Measurements from ENCODE around the gene YBX1.
"Not testable (repeated sequence)": the region's sequence is repeated elsewhere in the genome, so short reads cannot be mapped to it uniquely, and the experiment has no call there.

Gene YBX1

GRCh38 chr1:42681741-42682483 lies at the start of gene YBX1:
Gene YBX1 (plus strand): TSS chr1:42682418. CDS start chr1:42682566, 148 bp downstream.
- no peak for FAIRE-seq

DNA sequence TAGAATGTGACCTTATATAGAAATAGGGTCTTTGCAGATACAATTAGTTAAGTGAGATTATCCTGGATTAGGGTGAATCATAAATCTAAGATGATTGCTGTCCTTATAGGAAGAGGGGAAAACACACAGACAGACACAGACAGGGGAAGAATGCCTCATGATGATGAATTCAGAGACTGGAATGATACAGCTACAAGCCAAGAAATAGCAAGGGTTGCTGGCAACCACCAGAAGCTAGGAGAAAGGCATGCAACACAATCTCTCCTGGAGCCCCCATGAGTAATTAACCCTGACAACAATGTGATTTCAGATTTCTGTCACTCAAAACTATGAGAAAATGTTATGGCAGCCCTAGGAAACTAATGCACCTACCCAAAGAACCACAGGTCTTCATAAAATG lies 43.1 kb upstream of the YBX1 start:
- no peak for FAIRE-seq

- no peak for FAIRE-seq
These were observed 36.2 kb upstream of the YBX1 start for GRCh38 chr1:42646056-42646455.

DNA sequence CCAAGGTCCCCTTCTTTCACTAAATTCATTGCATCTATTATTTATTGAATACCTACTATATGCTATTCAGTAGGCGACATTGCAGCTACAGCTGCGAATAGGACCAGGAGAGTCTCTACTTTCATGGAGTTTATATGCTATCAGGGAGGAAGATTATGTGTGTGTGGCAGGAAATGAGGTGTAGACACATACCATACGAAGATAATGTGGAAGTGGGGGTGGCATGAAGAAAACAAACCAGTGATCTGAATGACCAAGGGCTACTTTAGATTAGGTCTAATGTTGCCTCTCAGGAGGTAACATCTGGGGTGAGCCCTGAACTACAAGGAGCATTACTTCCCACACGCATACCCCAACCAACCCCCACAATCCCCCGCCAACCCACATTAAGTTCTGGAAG lies 25.0 kb upstream of the YBX1 start:
- FAIRE-seq = no peak

DNA sequence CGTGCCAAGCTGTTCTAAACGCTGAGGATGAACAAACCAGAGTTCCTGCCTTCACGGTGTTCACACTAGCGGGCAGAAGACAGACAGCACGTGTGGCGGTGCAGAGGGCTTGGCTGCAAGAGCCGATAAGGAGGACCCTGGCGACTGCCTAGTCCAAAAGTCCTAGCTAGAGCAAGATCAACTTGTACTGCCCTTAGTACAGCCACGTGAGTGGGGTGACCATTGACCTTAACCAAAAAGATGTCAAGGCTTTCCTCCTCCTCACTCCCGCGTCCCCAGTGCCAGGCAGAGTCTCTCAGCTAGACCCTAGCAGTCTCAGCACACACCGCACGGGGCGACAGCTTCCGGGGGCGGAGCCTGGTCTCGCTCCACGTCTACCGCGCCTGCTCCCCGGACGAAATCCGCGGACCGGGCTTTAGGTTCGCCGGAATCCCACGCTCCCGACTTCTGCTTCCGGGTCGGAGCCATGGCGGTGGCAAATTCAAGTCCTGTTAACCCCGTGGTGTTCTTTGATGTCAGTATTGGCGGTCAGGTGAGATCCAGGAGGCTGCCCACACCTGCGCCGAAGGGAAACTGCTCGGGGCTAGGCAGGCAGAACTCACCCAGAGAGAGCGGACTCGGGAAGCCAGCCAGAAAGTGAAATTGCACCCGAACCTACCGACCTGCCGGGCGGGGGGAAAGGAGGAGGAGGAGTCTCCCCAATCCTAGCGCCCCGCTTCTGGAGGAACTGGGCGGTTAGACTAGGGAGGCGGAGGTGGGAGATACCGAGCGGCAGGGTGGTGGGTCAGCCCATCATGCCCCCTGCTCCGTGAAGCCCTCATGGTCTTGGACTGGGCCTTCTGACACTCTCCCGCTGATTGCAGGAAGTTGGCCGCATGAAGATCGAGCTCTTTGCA lies 24.0 kb upstream of the YBX1 start, which contains the start of gene PPIH:
PPIH (plus strand) TSS at position 443 of the 896 bp plus-strand sequence; CDS start at position 467, 24 bp downstream.
- FAIRE-seq = no peak

DNA sequence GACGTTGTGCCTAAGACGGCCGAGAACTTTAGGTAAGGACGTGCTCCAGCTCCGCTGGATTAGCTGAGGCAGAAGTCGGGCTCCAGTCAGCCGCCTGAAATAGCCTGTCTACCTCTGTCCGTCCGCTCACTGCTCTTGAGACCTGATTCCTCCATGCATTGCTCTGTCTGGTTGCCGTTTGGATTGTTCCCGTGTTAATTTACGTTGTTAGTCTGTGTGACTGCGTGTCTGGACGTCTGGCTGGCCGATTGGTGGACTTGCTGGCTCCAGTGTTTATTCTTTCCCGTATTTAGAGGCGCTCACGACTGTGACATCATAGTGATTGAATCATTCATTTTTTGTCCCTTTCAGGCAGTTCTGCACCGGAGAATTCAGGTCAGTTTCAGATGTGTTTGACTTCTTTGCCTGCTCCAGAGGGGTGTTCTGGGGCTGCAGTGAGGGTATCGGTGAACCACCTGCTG lies 23.3 kb upstream of the YBX1 start:
- FAIRE-seq = no peak

GRCh38 chr1:42660907-42661500 lies 21.2 kb upstream of the YBX1 start:
- FAIRE-seq = no peak

- no peak for FAIRE-seq
These were observed 12.3 kb upstream of the YBX1 start for GRCh38 chr1:42669936-42670335.

- no peak for FAIRE-seq
These were observed 11.8 kb upstream of the YBX1 start for GRCh38 chr1:42670425-42670824.

DNA sequence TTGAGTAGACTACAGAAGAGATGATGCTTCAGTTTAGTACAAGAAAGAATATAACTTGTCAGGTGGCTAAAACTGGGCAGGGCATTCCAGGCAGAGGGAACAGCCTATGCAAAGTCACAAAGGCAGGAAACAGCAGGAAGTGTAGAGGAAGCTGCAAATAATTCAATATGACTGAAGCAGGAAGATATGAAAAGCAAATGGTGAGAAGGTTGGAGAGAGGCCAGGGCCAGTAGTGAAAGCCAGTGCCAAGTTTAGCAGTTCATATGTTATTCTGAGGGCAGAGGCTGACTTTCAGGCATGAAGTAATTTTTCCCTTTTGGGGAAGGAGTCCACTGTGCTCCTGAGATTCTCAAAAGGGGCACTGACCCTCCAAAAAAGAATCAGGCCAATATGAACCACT lies 8.0 kb upstream of the YBX1 start:
- no peak for FAIRE-seq

- no peak for FAIRE-seq
These were observed 7.5 kb upstream of the YBX1 start for GRCh38 chr1:42674682-42675081.

DNA sequence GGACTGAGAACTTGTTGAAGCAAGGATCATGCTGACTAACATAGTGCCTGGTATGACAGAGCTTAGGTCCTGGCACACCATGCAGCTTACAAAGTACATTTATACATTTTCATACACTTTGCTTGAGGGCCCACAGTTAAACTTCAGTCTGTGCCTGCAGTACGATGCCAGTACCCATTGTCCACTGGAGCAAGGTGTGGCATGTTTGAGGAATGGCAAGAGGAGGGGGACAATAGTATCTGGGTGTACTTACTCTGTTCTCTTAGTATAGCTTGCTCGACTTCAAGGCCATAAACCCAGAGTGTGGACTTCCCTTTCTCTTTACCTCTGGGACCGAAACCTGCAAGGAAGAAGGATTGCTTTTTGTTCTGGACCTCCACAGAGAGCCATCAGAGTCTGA lies 6.8 kb upstream of the YBX1 start:
- FAIRE-seq = no peak

- no peak for FAIRE-seq
These were observed 5.6 kb upstream of the YBX1 start for GRCh38 chr1:42676534-42677087.

DNA sequence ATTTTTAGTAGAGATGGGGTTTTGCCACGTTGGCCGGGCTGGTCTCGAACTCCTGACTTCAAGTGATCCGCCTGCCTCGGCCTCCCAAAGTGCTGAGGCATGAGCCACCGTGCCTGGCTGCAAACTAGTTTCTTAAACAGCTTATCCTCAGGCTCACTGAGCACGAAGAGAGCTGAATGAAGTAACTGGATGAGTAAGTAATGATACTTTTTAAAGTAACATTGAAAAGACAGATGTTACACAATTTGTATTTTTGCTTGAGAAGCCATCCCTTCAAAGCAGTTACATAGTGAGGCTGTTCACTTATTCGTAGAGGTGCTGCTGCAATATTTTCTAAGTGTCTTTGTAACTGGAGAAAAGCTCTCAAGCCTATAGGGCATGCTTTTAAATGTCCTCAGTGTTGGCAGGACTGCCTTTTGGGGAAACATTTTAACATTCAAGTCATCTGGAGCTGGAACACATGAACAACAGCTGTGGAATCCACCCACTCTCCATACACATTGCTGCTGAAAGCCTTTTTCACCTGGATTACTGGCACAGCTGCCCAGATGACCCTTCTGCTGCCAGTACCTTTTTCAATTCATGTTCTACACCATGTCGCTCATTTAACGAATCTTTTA lies 2.7 kb upstream of the YBX1 start:
- FAIRE-seq = no peak

GRCh38 chr1:42680055-42680454 lies 2.2 kb upstream of the YBX1 start:
- FAIRE-seq = no peak

DNA sequence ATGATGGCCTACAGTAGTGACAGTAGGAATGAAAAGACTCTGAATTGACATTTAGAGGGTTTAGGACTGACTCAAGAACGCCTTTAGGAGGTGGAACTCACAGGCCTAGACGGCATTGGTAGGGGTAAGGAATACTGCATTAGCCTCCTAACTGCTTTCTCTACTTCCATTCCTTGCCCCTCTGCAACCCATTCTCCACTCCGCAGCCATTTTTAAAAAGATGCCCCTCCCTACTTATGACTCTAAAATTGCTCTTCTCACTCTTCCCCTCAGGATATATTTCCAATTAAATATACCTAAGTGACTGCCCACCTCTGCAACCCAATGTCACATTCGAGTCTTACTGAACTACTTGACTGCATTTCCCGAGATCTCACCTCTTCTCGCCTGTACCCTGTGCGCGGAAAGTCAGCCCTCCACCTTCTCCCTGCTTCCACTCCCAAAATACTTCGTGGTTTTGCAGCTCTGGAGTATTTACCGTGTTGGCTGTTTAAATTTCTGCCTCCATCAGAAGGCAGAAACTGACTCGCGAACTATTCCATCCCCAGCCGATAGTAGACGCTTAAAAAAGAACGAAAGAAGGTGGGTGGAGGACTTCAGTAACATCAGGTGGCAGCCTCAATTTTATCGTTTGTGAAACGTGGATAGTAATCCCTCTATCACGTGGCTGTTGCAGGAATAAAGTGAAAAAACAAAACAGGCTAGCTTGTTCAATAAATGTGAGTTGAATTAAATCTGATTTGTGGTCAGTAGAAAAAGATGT lies 1.1 kb upstream of the YBX1 start:
- no peak for FAIRE-seq

DNA sequence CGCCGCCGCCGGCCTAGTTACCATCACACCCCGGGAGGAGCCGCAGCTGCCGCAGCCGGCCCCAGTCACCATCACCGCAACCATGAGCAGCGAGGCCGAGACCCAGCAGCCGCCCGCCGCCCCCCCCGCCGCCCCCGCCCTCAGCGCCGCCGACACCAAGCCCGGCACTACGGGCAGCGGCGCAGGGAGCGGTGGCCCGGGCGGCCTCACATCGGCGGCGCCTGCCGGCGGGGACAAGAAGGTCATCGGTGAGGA lies 193 bp downstream of the YBX1 start:
- FAIRE-seq = not testable (repeated sequence)

DNA sequence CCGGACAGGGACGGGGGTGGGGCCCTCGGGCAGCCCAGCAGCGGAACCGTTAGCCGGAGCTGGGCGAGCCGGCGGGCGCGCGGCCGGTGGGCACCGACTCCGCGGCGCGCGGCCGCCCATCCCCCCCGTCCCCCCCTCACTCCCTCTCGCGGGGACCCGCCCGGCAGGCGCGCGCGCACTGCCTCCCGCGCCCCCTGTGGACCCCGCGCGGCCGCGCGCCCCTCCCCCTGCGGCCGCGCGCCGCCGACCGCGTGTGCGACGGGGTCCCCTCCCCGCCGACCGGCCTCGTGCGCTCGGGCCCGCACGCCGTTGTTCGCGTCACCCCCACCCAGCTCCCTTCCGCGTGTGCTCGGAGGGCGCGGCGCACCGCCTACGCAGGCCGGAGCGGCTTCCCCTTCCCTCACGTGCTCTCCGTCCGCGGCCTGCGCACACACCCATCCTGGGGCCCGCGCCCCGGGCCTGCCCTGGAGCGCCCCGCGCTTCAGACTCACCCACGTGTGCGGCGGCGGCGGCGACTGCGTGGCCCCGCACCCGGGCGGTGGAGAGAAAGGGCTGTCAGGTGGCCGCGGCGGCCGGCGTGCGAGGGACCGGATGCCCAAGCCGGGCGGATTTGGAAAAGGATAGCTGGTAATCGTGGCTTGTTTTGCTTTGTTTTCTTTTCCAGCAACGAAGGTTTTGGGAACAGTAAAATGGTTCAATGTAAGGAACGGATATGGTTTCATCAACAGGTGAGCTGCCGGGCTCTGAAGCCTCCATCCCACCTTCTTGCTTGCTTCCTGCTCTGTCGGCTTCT lies 717 bp downstream of the YBX1 start:
- FAIRE-seq = no peak

DNA sequence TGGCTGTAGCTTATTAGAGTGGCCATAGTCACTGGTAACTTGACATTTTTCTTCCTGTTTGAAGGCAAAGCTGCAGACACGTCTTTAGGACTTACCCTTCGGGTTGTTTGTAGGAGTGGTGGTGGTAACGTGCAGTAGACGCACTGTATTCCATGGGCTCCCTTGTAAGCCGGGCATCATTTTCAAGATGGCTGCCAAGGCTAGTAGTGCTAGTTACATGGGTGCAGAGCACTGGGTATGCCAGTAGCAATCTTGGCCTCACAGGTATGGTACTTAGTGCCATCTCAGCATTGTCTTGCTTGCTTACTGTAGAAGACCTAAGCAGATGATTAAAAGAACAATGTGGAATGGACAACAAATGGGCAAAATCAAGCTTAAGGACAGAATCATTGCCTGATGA lies 1.9 kb downstream of the YBX1 start:
- no peak for FAIRE-seq

- no peak for FAIRE-seq
These were observed 4.2 kb downstream of the YBX1 start for GRCh38 chr1:42686418-42686817.

DNA sequence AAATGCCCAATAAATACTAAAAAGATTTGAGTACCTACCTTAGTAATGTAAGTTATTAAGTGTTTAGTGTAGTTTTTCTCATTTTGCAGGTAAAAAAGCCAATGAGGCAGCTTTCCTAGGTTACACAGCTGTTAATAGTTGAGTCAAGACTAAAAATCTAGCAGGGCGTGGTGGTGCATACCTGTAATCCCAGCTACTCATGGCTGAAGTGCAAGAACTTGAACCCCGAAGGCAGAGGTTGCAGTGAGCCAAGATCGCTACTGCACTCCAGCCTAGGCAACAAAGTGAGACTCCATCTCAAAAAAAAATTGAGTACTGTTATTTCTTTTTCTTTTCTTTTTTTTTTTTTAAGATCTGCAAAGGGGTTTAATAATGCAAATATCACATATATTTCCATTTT lies 7.7 kb downstream of the YBX1 start:
- FAIRE-seq = no peak

Data from colon (tissue), 2 donors.